ENCODE data around the gene DCAF8.

The DCAF8 gene

DNA sequence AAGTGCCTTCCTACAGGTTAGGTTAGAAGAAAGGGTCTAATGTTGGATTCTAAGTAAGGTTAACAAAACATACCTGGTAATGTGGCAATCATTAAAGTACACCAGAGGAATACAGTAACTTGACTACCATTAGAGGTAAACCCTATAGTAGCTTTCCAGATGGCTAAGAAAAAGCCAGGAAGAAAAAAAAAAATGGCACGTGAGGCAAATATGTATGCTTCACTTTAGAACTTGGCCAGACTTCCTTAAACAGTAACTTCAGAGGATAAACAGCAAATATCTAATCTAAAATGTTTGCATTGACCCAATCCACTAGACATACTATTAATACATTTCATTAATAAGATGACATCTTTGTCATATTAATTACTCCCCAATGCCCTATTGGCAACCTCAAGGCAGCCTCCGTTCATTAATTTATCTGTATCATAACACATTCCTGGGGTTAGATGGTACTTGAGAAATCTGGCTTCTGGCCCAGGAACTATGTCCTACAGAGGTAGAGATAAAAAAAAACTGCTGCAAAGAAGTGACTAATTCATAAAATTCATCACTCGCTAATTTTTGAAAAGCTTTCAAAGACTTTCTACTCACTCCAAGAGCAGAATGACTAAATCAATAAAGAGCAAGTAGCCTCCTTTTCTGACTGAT, 5.8 kb downstream of the DCAF8 start:
- Histone ChIP-seq H3K36me3 (replicated peaks; ENCODE audit: low read depth, low read length) (peaks cover 27% of the 10 kb centered on the region), H3K27me3 (ENCODE audit: low read depth, low read length) (no peaks in the 10 kb centered on the region), H3K4me1 (ENCODE audit: low read length) (peaks cover 19% of the 10 kb centered on the region), H3K4me3 (ENCODE audit: low read length) (no peak overlapping the region), H3K4me2 (ENCODE audit: low read length) (no peak overlapping the region), H2AFZ (ENCODE audit: low read depth, low read length) (no peak overlapping the region), H4K20me1 (ENCODE audit: insufficient read depth, low read length) (peaks cover 38% of the 10 kb centered on the region; the same call in 1 of the 2 replicates), H3K27ac (ENCODE audit: low read length) (no peak overlapping the region), H3K9ac (ENCODE audit: low read length) (no peak overlapping the region), H3K79me2 (ENCODE audit: low read length) (peaks cover 84% of the 10 kb centered on the region), H3K9me3 (ENCODE audit: insufficient read depth, low read length) (no peaks in the 10 kb centered on the region)
- no peak for TF ChIP-seq CTCF (IDR thresholded peaks at IDR 0.05; ENCODE audit: low read depth, low read length)
- no peak for TF ChIP-seq EZH2phosphoT487 (IDR thresholded peaks at IDR 0.05; ENCODE audit: low read depth)

DNA sequence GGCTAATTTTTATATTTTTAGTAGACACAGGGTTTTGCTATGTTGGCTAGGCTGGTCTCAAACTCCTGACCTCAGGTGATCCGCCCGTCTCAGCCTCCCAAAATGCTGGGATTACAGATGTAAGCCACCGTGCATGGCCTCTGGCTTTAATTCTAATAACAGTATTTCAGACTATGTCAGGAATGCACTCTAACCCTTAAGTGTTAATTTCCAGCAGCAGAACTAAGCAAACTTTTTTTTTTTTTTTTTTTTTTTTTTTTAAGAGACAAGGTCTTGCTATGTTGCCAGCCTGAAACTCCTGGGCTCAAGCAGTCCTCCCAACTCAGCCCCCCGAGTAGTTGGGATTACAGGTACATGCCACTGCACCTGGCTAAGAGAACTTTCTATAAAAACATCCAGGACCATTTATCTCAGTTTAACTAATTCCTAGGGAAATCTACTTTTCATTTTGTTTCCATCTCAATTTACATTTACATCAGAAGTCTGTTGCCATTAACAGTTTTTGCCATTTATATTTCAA, 6.5 kb downstream of the DCAF8 start:
- H3K4me2 ChIP-seq (ENCODE audit: low read length): no peak overlapping the region
- H3K36me3 ChIP-seq (replicated peaks; ENCODE audit: low read depth, low read length): peaks cover 31% of the 10 kb centered on the region
- H3K4me1 ChIP-seq (ENCODE audit: low read length): peaks cover 14% of the 10 kb centered on the region
- H4K20me1 ChIP-seq (ENCODE audit: insufficient read depth, low read length): peaks cover 41% of the 10 kb centered on the region
- no peaks in the 10 kb centered on the region for H3K9me3 ChIP-seq (ENCODE audit: insufficient read depth, low read length)
- H3K27ac ChIP-seq (ENCODE audit: low read length): no peak overlapping the region
- no peak overlapping the region for H3K4me3 ChIP-seq (ENCODE audit: low read length)
- no peaks in the 10 kb centered on the region for H3K27me3 ChIP-seq (ENCODE audit: low read depth, low read length)
- TF ChIP-seq EZH2phosphoT487 (IDR thresholded peaks at IDR 0.05; ENCODE audit: low read depth) (no peak), CTCF (IDR thresholded peaks at IDR 0.05; ENCODE audit: low read depth, low read length) (no peak)
- peaks cover 84% of the 10 kb centered on the region for H3K79me2 ChIP-seq (ENCODE audit: low read length)
- no peak overlapping the region for H3K9ac ChIP-seq (ENCODE audit: low read length)
- no peak overlapping the region for H2AFZ ChIP-seq (ENCODE audit: low read depth, low read length)

DNA sequence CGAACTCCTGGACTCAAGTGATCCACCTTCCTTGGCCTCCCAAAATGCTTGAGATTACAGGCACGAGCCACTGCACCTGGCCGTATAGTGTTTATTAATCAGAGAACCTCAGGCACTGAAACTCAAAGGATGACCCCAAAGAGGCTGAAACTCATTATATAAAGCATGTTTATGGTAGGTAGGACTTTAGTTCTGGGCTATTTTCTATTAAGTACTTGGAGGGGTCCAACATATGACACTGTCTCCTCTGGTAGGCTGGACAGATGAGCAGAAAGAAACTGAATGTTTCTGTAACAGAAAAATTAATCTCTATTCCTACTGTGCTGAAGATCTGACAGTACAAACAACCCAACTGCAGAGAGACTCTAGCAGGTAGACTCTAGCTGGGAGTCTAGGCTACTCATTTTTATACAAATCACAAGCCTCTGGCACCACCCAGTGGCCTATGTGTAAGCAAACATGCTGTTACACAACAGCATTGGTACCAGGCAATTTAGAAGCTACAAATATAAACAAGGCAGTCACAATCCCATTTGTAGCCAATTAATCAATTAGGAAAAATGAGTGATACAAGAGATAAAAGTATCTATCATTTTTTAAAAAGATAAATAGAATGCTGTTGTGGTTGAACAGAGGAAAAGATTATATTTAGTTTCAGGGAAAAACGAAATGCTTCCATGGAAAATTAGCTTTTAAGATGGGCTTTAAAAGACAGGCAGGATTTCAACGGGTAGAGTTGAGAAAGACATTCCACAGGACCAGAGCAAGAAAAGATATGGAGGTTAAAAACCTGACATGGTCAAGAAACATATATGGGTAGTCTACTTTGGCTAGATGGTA, 10.4 kb downstream of the DCAF8 start:
- H4K20me1 ChIP-seq (ENCODE audit: insufficient read depth, low read length): peaks cover 40% of the 10 kb centered on the region
- peaks cover 84% of the 10 kb centered on the region for H3K79me2 ChIP-seq (ENCODE audit: low read length)
- no peak overlapping the region for H3K27ac ChIP-seq (ENCODE audit: low read length)
- no peak overlapping the region for H3K9ac ChIP-seq (ENCODE audit: low read length)
- peaks cover 19% of the 10 kb centered on the region for H3K36me3 ChIP-seq (replicated peaks; ENCODE audit: low read depth, low read length)
- no peak overlapping the region for H2AFZ ChIP-seq (ENCODE audit: low read depth, low read length)
- H3K27me3 ChIP-seq (ENCODE audit: low read depth, low read length): no peaks in the 10 kb centered on the region
- TF ChIP-seq EZH2phosphoT487 (IDR thresholded peaks at IDR 0.05; ENCODE audit: low read depth) (no peak), CTCF (IDR thresholded peaks at IDR 0.05; ENCODE audit: low read depth, low read length) (peak; percentile 95)
- H3K4me3 ChIP-seq (ENCODE audit: low read length): no peak overlapping the region
- H3K9me3 ChIP-seq (ENCODE audit: insufficient read depth, low read length): no peaks in the 10 kb centered on the region
- no peaks in the 10 kb centered on the region for H3K4me1 ChIP-seq (ENCODE audit: low read length)
- H3K4me2 ChIP-seq (ENCODE audit: low read length): no peak overlapping the region

- TF ChIP-seq CTCF (IDR thresholded peaks at IDR 0.05; ENCODE audit: low read depth, low read length): no peak
- no peak for TF ChIP-seq EZH2phosphoT487 (IDR thresholded peaks at IDR 0.05; ENCODE audit: low read depth)
- no peak overlapping the region for H3K4me3 ChIP-seq (ENCODE audit: low read length)
Observed at GRCh38 chr1:160251011-160251410, 11.3 kb downstream of the DCAF8 start.

More at GRCh38 chr1:160251011-160251410, 11.3 kb downstream of the DCAF8 start:
- Histone ChIP-seq H3K4me2 (ENCODE audit: low read length) (no peak overlapping the region), H3K79me2 (ENCODE audit: low read length) (peaks cover 84% of the 10 kb centered on the region), H3K9me3 (ENCODE audit: insufficient read depth, low read length) (no peaks in the 10 kb centered on the region), H3K27me3 (ENCODE audit: low read depth, low read length) (no peaks in the 10 kb centered on the region), H3K27ac (ENCODE audit: low read length) (no peak overlapping the region), H4K20me1 (ENCODE audit: insufficient read depth, low read length) (peaks cover 37% of the 10 kb centered on the region), H3K9ac (ENCODE audit: low read length) (no peak overlapping the region), H2AFZ (ENCODE audit: low read depth, low read length) (no peak overlapping the region), H3K36me3 (replicated peaks; ENCODE audit: low read depth, low read length) (peaks cover 17% of the 10 kb centered on the region), H3K4me1 (ENCODE audit: low read length) (no peaks in the 10 kb centered on the region)
